22Rv1 (cell line): ENCODE results near the gene CD72.

ENCODE experiments used
- H3K27ac ChIP-seq: fragments of 450-650 bp; 2 replicates; pipeline ENCODE4 v1.5.1; 2017
- CTCF ChIP-seq: fragments of 450-650 bp; IDR thresholded peaks from 2 replicates; pipeline ENCODE4 v1.5.1; 2017; ENCODE audit warnings: mild to moderate bottlenecking
- ZFX ChIP-seq: fragments of 450-650 bp; IDR thresholded peaks from 2 replicates; pipeline ENCODE4 v1.6.1; 2017; ENCODE audit warnings: antibody characterized with exemption, borderline replicate concordance

The CD72 gene

GRCh38 chr9:35636135-35636876 lies 18.1 kb upstream of the CD72 start:
- TF ChIP-seq CTCF (no peak), ZFX (no peak)
- no peak overlapping the region for H3K27ac ChIP-seq

GRCh38 chr9:35635730-35636129 lies 17.5 kb upstream of the CD72 start:
- no peak overlapping the region for H3K27ac ChIP-seq
- no peak for TF ChIP-seq ZFX
- TF ChIP-seq CTCF: no peak

- TF ChIP-seq ZFX: no peak
- no peak for TF ChIP-seq CTCF
- H3K27ac ChIP-seq: no peak overlapping the region
These were observed 11.4 kb upstream of the CD72 start for GRCh38 chr9:35629597-35629996.

- no peak overlapping the region for H3K27ac ChIP-seq
- TF ChIP-seq CTCF (no peak), ZFX (no peak)
These were observed 10.3 kb upstream of the CD72 start for GRCh38 chr9:35628389-35628991.

- no peak for TF ChIP-seq ZFX
- no peak overlapping the region for H3K27ac ChIP-seq
These were observed 9.4 kb upstream of the CD72 start for GRCh38 chr9:35627575-35627974.

GRCh38 chr9:35619800-35620158 lies 1.6 kb upstream of the CD72 start:
- H3K27ac ChIP-seq: no peak overlapping the region
- TF ChIP-seq ZFX: no peak
- TF ChIP-seq CTCF: no peak

- no peak overlapping the region for H3K27ac ChIP-seq
- TF ChIP-seq ZFX (no peak), CTCF (no peak)
These were observed 914 bp upstream of the CD72 start for GRCh38 chr9:35618854-35619799.
